VCaP (cell line): ENCODE results near the gene DGKQ.

Source experiments
- H3K27ac ChIP-seq: fragments of 450-650 bp; 2 replicates; pipeline ENCODE4 v1.5.1; 2017
- CTCF ChIP-seq: fragments of 450-650 bp; conservative IDR thresholded peaks from 2 replicates; pipeline ENCODE4 v1.5.1; 2017; ENCODE audit warnings: mild to moderate bottlenecking, moderate library complexity

DGKQ gene

GRCh38 chr4:972651-973424 is 531 bp downstream of the DGKQ start:
- H3K27ac ChIP-seq: peak overlapping the region; percentile 59; the same call in 1 of the 2 replicates
- TF ChIP-seq CTCF: no peak

GRCh38 chr4:971666-972500 is 1.5 kb downstream of the DGKQ start:
- TF ChIP-seq CTCF: no peak
- H3K27ac ChIP-seq: peak overlapping the region; percentile 59; the same call in 1 of the 2 replicates

GRCh38 chr4:970854-971520 is 2.4 kb downstream of the DGKQ start:
- H3K27ac ChIP-seq: no peak overlapping the region
- TF ChIP-seq CTCF: no peak

- no peak overlapping the region for H3K27ac ChIP-seq
- TF ChIP-seq CTCF: no peak
Observed at GRCh38 chr4:970046-970745, 3.2 kb downstream of the DGKQ start.

- no peak overlapping the region for H3K27ac ChIP-seq
- TF ChIP-seq CTCF: no peak
Observed at GRCh38 chr4:968621-969394, 4.6 kb downstream of the DGKQ start.

GRCh38 chr4:968221-968620 is 5.1 kb downstream of the DGKQ start:
- no peak overlapping the region for H3K27ac ChIP-seq
- no peak for TF ChIP-seq CTCF
